ENCODE results near the gene DARS1. TPM values are rescaled to one million over a fixed set of nuclear protein-coding genes. Genes with fewer than 3 reads are reported as not detected.

DARS1 gene
- total and polyA plus RNA-seq, 2 of the 13 experiments (the other 11 are each of a cell fraction or from before 2014, with no cell fraction given) = 149 to 230 TPM

- Histone ChIP-seq H3K27me3 (ENCODE audit: control insufficient read depth in 1 of 2, insufficient read depth in 2 of 2, low read length in 2 of 2) (no peaks in the 10 kb centered on the region), H3K27ac (ENCODE audit: extremely low read length, insufficient read depth, low read length) (no peak overlapping the region), H2AFZ (ENCODE audit: low read length) (no peak overlapping the region), H3K4me3 (replicated peaks in 1 of 3; ENCODE audit: insufficient read depth in 1 of 3, low read depth in 2 of 3, low read length in 3 of 3) (no peak overlapping the region), H3K79me2 (ENCODE audit: insufficient read depth, low read length) (peaks cover 51% of the 10 kb centered on the region), H3K4me1 (ENCODE audit: insufficient read depth, low read length) (no peaks in the 10 kb centered on the region), H3K9ac (ENCODE audit: insufficient read depth, low read depth, low read length) (no peak overlapping the region), H3K4me2 (ENCODE audit: low read depth, low read length) (no peak overlapping the region), H3K36me3 (replicated peaks in 1 of 2; ENCODE audit: control insufficient read depth in 1 of 2, insufficient read depth in 2 of 2, low read length in 2 of 2) (peaks cover 10 to 58% of the 10 kb centered on the region in 2 experiments), H3K9me3 (ENCODE audit: low read length) (no peaks in the 10 kb centered on the region), H4K20me1 (ENCODE audit: insufficient read depth, low read length) (peaks cover 6% of the 10 kb centered on the region; the same call in 1 of the 2 replicates)
- TF ChIP-seq NFE2L2 (IDR thresholded peaks at IDR 0.05; ENCODE audit: low read length) (no peak), ZNF17 (CRISPR knock-in tag; IDR thresholded peaks at IDR 0.05) (no peak), SP1 (IDR thresholded peaks at IDR 0.05) (no peak), SP1 (CRISPR knock-in tag; IDR thresholded peaks at IDR 0.05) (no peak), ZNF670 (CRISPR knock-in tag; IDR thresholded peaks at IDR 0.05; ENCODE audit: borderline replicate concordance) (no peak), NR2F1 (CRISPR knock-in tag; IDR thresholded peaks at IDR 0.05) (no peak), ASH2L (IDR thresholded peaks at IDR 0.05; ENCODE audit: insufficient read length, low read depth, low read length) (no peak), ZEB1 (IDR thresholded peaks at IDR 0.05; ENCODE audit: insufficient replicate concordance, low read depth) (no peak), CBFB (CRISPR knock-in tag; IDR thresholded peaks at IDR 0.05) (no peak), JUN (CRISPR knock-in tag; IDR thresholded peaks at IDR 0.05) (no peak), ZNF280B (CRISPR knock-in tag; IDR thresholded peaks at IDR 0.05; ENCODE audit: borderline replicate concordance) (no peak), ZNF607 (CRISPR knock-in tag; IDR thresholded peaks at IDR 0.05; ENCODE audit: borderline replicate concordance) (no peak), ZSCAN22 (CRISPR knock-in tag; IDR thresholded peaks at IDR 0.05) (no peak), ZBTB7B (CRISPR knock-in tag; IDR thresholded peaks at IDR 0.05) (no peak)
- TF ChIP-seq, protein P1, sequence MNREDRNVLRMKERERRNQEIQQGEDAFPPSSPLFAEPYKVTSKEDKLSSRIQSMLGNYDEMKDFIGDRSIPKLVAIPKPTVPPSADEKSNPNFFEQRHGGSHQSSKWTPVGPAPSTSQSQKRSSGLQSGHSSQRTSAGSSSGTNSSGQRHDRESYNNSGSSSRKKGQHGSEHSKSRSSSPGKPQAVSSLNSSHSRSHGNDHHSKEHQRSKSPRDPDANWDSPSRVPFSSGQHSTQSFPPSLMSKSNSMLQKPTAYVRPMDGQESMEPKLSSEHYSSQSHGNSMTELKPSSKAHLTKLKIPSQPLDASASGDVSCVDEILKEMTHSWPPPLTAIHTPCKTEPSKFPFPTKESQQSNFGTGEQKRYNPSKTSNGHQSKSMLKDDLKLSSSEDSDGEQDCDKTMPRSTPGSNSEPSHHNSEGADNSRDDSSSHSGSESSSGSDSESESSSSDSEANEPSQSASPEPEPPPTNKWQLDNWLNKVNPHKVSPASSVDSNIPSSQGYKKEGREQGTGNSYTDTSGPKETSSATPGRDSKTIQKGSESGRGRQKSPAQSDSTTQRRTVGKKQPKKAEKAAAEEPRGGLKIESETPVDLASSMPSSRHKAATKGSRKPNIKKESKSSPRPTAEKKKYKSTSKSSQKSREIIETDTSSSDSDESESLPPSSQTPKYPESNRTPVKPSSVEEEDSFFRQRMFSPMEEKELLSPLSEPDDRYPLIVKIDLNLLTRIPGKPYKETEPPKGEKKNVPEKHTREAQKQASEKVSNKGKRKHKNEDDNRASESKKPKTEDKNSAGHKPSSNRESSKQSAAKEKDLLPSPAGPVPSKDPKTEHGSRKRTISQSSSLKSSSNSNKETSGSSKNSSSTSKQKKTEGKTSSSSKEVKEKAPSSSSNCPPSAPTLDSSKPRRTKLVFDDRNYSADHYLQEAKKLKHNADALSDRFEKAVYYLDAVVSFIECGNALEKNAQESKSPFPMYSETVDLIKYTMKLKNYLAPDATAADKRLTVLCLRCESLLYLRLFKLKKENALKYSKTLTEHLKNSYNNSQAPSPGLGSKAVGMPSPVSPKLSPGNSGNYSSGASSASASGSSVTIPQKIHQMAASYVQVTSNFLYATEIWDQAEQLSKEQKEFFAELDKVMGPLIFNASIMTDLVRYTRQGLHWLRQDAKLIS (CRISPR knock-in tag; IDR thresholded peaks at IDR 0.05) = no peak
- TF ChIP-seq, protein P2, sequence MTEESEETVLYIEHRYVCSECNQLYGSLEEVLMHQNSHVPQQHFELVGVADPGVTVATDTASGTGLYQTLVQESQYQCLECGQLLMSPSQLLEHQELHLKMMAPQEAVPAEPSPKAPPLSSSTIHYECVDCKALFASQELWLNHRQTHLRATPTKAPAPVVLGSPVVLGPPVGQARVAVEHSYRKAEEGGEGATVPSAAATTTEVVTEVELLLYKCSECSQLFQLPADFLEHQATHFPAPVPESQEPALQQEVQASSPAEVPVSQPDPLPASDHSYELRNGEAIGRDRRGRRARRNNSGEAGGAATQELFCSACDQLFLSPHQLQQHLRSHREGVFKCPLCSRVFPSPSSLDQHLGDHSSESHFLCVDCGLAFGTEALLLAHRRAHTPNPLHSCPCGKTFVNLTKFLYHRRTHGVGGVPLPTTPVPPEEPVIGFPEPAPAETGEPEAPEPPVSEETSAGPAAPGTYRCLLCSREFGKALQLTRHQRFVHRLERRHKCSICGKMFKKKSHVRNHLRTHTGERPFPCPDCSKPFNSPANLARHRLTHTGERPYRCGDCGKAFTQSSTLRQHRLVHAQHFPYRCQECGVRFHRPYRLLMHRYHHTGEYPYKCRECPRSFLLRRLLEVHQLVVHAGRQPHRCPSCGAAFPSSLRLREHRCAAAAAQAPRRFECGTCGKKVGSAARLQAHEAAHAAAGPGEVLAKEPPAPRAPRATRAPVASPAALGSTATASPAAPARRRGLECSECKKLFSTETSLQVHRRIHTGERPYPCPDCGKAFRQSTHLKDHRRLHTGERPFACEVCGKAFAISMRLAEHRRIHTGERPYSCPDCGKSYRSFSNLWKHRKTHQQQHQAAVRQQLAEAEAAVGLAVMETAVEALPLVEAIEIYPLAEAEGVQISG (CRISPR knock-in tag; IDR thresholded peaks at IDR 0.05) = no peak
- DNase-seq (ENCODE audit: low spot score) (no peak), FAIRE-seq (no peak), ATAC-seq (no peak)
- 96% methylated on average over 11 of the region's 11 CpGs for WGBS (ENCODE audit: low lambda C conversion rate)
- in situ Hi-C loops (cut with HindIII; ENCODE audit: extremely low pct_ligation_motif_present, low pct_unique_long_range_greater_than_20kb) (no loop called here), intact Hi-C loops (cut with micrococcal nuclease; ENCODE audit: unreplicated experiment) (no loop called here)
- POLR2A ChIA-PET = no interaction called here
- no TSS peak for BruUV-seq (replicated peaks)
- CTCF ChIA-PET (ENCODE audit: low intra/inter-chr PET ratio, low total read pairs) = no interaction called here
Measured at GRCh38 chr2:135963841-135964240, 21.6 kb downstream of the DARS1 start.
